GM19328 (cell line): Measurements from ENCODE around the gene FAM200B.
A peak's percentile ranks its signal among the peaks of the same experiment; 100 is the strongest.

Experiments used
- ATAC-seq: cut with Tn5 transposase; IDR thresholded peaks from one replicate; pipeline ENCODE4 v1.9.1; 2021; ENCODE audit warnings: mild to moderate bottlenecking, moderate library complexity; ENCODE audit not compliant: unreplicated experiment

The FAM200B gene

DNA sequence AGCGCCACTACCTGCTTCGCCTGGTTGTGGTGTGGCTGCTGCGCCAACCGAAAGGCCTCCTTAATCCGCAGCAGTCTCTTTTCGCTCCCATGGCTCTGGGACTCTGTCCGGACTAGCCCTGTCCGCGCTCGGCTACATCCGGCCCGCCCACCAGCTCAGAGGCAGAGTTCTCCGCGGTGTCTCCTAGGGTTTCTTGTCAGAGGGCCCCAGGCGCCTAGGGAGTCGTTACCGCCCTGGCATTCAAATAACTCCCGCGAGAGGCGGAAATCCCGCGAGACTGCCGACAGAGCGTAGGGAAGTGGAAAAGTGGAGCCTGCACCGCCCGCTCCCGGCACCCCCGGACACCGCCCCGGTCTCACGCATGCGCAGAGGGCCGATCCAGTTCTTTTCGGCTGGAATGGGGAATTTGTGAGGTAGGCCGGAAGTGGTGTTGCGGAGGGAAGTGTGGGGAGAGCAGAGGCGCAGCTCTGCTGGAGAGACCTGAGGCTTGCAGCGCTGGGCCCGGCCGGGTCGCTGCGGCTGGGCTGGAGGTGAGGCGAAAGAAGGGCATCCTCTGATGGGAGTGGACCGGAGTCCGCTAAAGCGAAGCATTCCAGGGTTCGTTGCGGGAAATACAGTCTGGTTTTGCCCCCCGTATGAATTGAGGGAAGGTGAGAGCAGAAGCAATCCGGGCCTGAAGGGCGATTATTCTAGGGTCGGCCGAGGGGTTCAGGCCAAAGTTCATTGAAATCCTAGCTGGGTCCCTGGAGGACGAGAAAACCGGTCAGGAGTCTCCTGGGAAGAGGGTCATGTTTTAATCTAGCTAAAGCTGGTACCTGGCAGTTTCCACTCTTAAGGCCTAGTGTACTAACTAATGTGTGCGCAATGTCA lies at the start of gene FAM200B:
Gene FAM200B, plus strand, starts transcription at position 456 of the 870 bp plus-strand sequence. CDS start 5,151 bp downstream, outside the sequence.
- peak; percentile 93 for ATAC-seq

GRCh38 chr4:15636818-15637217 lies 44.8 kb upstream of the FAM200B start:
- ATAC-seq, result no peak

DNA sequence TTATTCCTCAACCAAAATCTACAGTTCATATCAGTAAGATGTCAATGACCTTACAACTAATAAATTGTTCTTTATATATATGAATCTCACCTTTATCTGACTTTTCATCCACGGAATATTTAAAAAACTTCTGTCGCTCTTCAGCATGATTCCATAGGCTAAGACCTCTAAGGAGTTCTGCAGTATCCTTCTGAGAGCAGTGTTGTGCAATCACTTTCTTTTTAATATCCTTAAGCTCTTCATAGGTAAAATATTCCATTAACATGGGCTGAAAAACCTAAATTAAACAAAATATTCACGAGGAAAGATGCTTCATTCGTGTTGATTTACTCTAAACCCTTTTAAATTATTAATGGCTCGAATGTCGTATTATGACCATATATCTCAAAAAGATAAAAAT lies 43.2 kb upstream of the FAM200B start:
- ATAC-seq, result no peak

DNA sequence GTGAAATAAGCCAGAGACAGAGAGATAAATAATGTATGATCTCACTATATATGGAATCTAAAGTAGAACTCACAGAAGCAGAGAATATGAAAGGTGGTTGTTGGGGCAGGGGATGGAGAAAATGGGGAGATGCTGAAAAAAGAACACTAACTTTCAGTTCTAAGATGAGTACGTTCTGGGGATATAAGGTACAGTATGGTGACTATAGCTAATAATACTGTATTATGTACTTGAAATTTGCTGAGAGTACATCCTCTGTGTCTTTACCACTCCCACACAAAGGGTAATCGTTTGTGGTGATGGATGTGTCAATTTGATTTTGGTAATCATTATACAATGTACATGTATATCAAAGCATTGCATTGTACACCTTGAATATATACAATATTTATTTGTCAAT lies 33.0 kb upstream of the FAM200B start:
- ATAC-seq, result no peak

DNA sequence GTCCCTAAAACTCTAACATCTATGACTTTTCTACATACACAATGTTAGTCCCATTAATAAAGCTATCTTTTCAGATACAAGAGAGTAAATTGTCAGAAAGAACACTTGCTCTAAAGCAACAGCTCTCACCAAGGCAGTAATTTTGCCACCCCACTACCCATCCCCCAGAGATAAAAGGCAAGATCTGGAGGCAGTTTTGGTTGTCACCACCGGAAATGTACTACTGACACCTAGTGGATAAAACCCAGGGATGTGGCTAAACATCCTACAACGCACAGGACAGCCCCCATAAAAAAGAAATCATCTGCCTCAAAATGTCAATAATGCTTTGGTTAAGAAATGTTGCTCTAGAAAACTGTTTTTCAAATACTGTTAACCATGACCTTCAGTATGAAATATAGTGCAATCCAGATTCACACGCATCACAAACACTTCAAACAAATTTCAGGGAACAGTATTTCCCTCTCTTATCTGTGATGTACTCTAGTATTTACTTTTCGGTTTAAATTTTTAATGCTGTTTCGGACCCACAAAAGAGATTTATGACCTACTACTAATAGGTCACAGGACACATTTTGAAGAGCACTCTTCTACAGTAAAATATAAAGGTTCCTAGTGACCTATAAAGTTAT lies 31.6 kb upstream of the FAM200B start:
- no peak for ATAC-seq

DNA sequence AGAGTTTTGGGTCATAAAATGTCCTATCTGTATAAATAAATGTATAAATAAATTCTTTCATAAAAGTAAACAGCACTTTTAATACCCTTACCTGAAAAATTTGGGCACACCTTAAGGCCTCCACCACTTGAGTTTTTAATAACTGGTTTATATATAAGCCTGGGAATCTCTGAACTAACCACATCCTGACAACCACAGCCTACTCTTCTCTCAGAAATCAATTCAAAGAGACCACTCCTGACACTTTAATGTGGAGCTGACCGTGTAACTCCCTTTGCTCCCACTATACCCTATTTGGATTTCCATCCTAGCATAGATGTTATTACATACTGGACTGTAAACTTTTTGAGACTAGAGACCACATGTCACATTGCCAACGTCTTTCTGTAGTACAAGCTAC lies 30.0 kb upstream of the FAM200B start:
- ATAC-seq, result no peak

- ATAC-seq, result no peak
Measured at GRCh38 chr4:15652191-15652590, 29.4 kb upstream of the FAM200B start.

DNA sequence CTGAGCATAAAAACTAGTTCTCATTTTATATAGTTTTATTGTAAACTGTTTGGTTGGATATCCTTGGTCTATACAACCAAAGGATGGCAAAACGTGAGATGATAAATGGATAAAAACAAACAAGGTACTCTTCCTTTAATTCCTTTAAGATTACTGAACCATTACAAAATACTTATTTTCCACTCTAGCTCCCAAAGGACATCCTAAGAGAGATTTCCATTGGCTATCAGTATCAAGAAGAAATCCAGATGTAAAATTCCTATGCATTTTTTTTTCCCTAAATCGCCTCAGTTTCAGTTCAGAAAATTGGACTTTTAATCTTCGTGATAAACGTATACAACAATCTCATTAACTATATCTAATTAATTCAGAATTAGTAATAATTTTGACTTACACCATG lies 28.8 kb upstream of the FAM200B start:
- no peak for ATAC-seq

- ATAC-seq, result no peak
Measured at GRCh38 chr4:15653420-15653819, 28.2 kb upstream of the FAM200B start.

DNA sequence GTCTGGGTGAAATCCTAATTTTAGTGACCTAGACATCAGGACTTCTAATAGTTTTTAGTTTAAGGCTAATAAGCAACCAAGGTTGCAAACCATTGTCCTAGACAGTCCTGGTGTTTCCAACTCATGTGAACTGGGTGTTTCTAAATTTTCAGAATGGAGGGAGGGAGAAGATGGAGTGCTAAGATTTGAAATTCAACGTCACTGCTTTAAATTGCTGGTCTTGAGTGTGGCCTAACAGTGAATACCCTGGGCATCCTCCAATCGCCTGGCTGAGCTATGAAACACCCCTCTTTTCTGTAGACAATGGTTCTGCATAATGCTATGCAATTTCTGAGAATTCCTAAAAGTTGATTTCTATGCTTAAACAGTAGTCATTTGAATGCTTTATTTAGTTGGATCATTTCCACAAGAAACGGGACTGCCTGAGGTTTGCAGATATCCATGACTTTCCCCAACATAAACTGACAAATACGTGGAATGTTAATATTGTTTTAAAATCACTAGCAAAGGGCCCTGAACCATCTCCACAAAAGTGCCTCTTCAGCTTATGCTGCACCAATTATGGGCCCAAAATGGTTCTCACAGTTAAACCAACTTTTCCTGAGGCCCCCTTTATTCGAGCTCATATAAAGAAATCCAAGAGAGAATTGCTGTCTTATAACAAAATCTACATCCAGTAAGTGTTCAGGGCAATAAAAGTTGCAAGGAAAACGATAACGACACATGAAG lies 27.6 kb upstream of the FAM200B start:
- ATAC-seq, result no peak

- ATAC-seq, result peak; percentile 44
Measured at GRCh38 chr4:15654593-15655222, 26.9 kb upstream of the FAM200B start.

GRCh38 chr4:15655223-15656037 lies 26.2 kb upstream of the FAM200B start, which contains the start of gene FBXL5:
Gene FBXL5 (minus strand): TSS chr4:15655357. CDS start chr4:15655287, 70 bp downstream.
- ATAC-seq, result peak; percentile 75

- no peak for ATAC-seq
Measured at GRCh38 chr4:15656038-15656470, 25.6 kb upstream of the FAM200B start.

DNA sequence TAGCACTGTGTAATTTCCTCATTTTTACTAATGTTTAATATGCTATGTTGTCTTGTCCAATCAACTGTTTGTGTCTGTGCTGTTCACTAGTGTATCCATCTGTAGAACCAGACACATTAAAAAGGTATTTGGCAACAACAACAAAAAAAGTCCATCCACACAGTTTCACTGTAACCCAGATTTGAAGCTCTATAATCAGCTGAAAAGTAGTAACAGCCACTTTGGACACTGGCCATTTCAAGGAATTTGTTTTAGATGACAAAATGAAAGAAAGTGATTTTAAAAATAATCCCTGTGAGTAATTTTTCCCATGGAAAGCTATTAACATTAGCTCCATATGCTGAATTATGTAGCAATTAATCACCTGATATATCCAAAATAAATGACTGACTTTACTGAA lies 24.3 kb upstream of the FAM200B start:
- ATAC-seq, result no peak

- no peak for ATAC-seq
Measured at GRCh38 chr4:15658136-15658770, 23.4 kb upstream of the FAM200B start.

DNA sequence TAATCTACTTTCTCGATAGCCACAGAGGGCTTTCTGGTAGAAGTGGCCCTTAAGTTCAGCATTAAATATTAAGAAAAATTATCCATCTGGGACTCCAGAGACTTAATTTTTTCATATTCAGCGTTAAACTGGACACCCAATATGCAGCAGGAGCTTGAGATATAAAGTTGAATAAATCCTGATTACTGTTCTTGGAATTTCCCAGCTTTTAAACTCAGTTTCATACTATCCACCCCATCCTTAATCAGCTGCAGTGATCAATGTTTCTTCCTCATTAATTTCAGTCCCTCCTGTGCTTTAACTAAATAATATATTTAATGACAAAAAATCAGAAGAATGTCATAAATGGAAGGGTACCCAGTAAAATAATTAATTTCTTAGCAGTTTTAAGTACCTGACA lies 22.8 kb upstream of the FAM200B start:
- ATAC-seq, result no peak

DNA sequence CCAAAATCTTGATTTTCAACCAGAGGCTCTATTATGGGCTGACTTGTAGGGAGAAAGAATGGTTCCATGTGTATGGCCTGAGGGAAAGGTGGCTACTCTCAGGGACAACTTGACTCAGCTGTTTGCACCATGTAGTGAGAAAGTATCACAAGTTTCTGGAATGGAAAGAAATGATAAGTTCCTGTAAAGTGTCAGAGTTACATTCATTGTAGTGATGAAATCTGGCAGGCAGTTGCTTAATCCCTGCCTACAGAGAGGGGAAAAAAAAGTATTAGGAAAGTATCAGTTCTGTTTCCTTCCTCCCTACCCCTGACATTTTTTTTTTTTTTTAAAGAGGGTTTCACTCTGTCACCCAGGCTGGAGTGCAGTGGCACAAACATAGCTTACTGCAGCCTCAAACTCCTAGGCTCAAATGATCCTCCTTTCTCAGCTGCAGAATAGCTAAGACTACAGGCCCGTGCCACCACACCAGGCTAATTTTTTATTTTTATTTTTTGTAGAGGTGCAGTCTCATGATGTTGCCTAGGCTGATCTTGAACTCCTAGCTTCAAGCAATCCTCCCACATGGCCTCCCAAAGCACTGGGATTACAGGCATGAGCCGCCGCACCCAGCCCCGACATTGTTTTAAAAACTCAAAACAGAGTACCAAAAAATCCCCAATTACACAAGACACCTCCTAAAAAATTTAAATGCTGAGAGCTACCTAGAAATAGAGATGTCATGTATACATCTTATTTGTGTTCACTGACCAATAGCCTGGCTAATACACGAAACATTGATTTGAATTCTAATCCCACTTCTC lies 21.7 kb upstream of the FAM200B start:
- no peak for ATAC-seq

GRCh38 chr4:15665753-15666365 lies 15.8 kb upstream of the FAM200B start:
- no peak for ATAC-seq
